Measurements from ENCODE around the gene PLEKHH1.

The PLEKHH1 gene

GRCh38 chr14:67497216-67497615 is 35.9 kb upstream of the PLEKHH1 start:
- Histone ChIP-seq H4K20me1 (ENCODE audit: low read depth, low read length) (no peaks in the 10 kb centered on the region), H3K4me2 (ENCODE audit: low read depth, low read length, poor library complexity, severe bottlenecking) (no peak overlapping the region), H3K79me2 (ENCODE audit: insufficient read depth, low read length) (no peaks in the 10 kb centered on the region), H3K9ac (ENCODE audit: low read length) (no peak overlapping the region), H3K36me3 (ENCODE audit: low read length) (0 out of 2 replicates have a peak, but pooled peaks cover 3% of the 10 kb centered on the region), H2AFZ (ENCODE audit: low read depth, low read length, severe bottlenecking) (no peak overlapping the region), H3F3A (ENCODE audit: insufficient read depth) (peaks cover 10% of the 10 kb centered on the region; the same call in 1 of the 2 replicates), H3K27ac (ENCODE audit: low read depth, low read length) (no peak overlapping the region), H3K9me3 (ENCODE audit: insufficient read depth, low read length) (peaks cover 17% of the 10 kb centered on the region; the same call in 1 of the 2 replicates), H3K4me3 (ENCODE audit: insufficient read depth, low read length, poor library complexity, severe bottlenecking) (no peak overlapping the region), H3K9me2 (replicated peaks; ENCODE audit: insufficient read depth, low read length) (no peaks in the 10 kb centered on the region), H3K27me3 (ENCODE audit: low read length) (no peaks in the 10 kb centered on the region)
- TF ChIP-seq EZH2phosphoT487 (conservative IDR thresholded peaks at IDR 0.05; ENCODE audit: low read length) (no peak), CTCF (IDR thresholded peaks at IDR 0.05; ENCODE audit: insufficient read depth, low read length, poor library complexity, severe bottlenecking) (no peak)

GRCh38 chr14:67497716-67498115 is 35.4 kb upstream of the PLEKHH1 start:
- no peak overlapping the region for H3K9ac ChIP-seq (ENCODE audit: low read length)
- H3K4me3 ChIP-seq (ENCODE audit: insufficient read depth, low read length, poor library complexity, severe bottlenecking), result no peak overlapping the region
- no peaks in the 10 kb centered on the region for H3K27me3 ChIP-seq (ENCODE audit: low read length)
- no peaks in the 10 kb centered on the region for H3K79me2 ChIP-seq (ENCODE audit: insufficient read depth, low read length)
- no peak overlapping the region for H3K4me2 ChIP-seq (ENCODE audit: low read depth, low read length, poor library complexity, severe bottlenecking)
- H3K9me3 ChIP-seq (ENCODE audit: insufficient read depth, low read length), result peaks cover 17% of the 10 kb centered on the region; the same call in 1 of the 2 replicates
- H3K36me3 ChIP-seq (ENCODE audit: low read length), result 0 out of 2 replicates have a peak, but pooled peaks cover 3% of the 10 kb centered on the region
- H3K27ac ChIP-seq (ENCODE audit: low read depth, low read length), result no peak overlapping the region
- H3F3A ChIP-seq (ENCODE audit: insufficient read depth), result peaks cover 8% of the 10 kb centered on the region; the same call in 1 of the 2 replicates
- TF ChIP-seq EZH2phosphoT487 (conservative IDR thresholded peaks at IDR 0.05; ENCODE audit: low read length) (no peak), CTCF (IDR thresholded peaks at IDR 0.05; ENCODE audit: insufficient read depth, low read length, poor library complexity, severe bottlenecking) (no peak)
- H2AFZ ChIP-seq (ENCODE audit: low read depth, low read length, severe bottlenecking), result no peak overlapping the region
- H4K20me1 ChIP-seq (ENCODE audit: low read depth, low read length), result no peaks in the 10 kb centered on the region
- H3K9me2 ChIP-seq (replicated peaks; ENCODE audit: insufficient read depth, low read length), result no peaks in the 10 kb centered on the region

GRCh38 chr14:67500981-67501380 is 32.1 kb upstream of the PLEKHH1 start:
- no peaks in the 10 kb centered on the region for H3K79me2 ChIP-seq (ENCODE audit: insufficient read depth, low read length)
- H2AFZ ChIP-seq (ENCODE audit: low read depth, low read length, severe bottlenecking), result no peak overlapping the region
- TF ChIP-seq CTCF (IDR thresholded peaks at IDR 0.05; ENCODE audit: insufficient read depth, low read length, poor library complexity, severe bottlenecking) (no peak), EZH2phosphoT487 (conservative IDR thresholded peaks at IDR 0.05; ENCODE audit: low read length) (no peak)
- H3K9me3 ChIP-seq (ENCODE audit: insufficient read depth, low read length), result no peaks in the 10 kb centered on the region
- H3K9ac ChIP-seq (ENCODE audit: low read length), result no peak overlapping the region
- no peaks in the 10 kb centered on the region for H3K9me2 ChIP-seq (replicated peaks; ENCODE audit: insufficient read depth, low read length)
- H3K4me2 ChIP-seq (ENCODE audit: low read depth, low read length, poor library complexity, severe bottlenecking), result no peak overlapping the region
- H3K36me3 ChIP-seq (ENCODE audit: low read length), result no peaks in the 10 kb centered on the region
- H3F3A ChIP-seq (ENCODE audit: insufficient read depth), result no peaks in the 10 kb centered on the region
- no peak overlapping the region for H3K27ac ChIP-seq (ENCODE audit: low read depth, low read length)
- H3K4me3 ChIP-seq (ENCODE audit: insufficient read depth, low read length, poor library complexity, severe bottlenecking), result no peak overlapping the region
- no peaks in the 10 kb centered on the region for H4K20me1 ChIP-seq (ENCODE audit: low read depth, low read length)
- H3K27me3 ChIP-seq (ENCODE audit: low read length), result no peaks in the 10 kb centered on the region

All from SU-DHL-6 (cell line).